Endothelial cell (in vitro differentiated cells): ENCODE results near the gene DENND1A. TPM values are rescaled to one million over a fixed set of nuclear protein-coding genes. Genes with fewer than 3 reads are reported as not detected.

Source experiments
- DNase-seq: peaks from one replicate; pipeline ENCODE4 v3.0.0; 2021; ENCODE audit warnings: low spot score
- H3K27ac Mint-ChIP-seq: one replicate; pipeline ENCODE4 v1.8.0; 2021; ENCODE audit warnings: mixed read lengths, inconsistent platforms; ENCODE audit not compliant: unreplicated experiment
- H3K27me3 Mint-ChIP-seq: one replicate; pipeline ENCODE4 v1.8.0; 2021; ENCODE audit warnings: mild to moderate bottlenecking, moderate library complexity, mixed read lengths, inconsistent platforms; ENCODE audit not compliant: unreplicated experiment
- H3K36me3 Mint-ChIP-seq: one replicate; pipeline ENCODE4 v1.8.0; 2021; ENCODE audit warnings: mild to moderate bottlenecking, low read depth, mixed read lengths, inconsistent platforms; ENCODE audit not compliant: unreplicated experiment
- H3K4me1 Mint-ChIP-seq: one replicate; pipeline ENCODE4 v1.8.0; 2021; ENCODE audit warnings: mild to moderate bottlenecking, mixed read lengths, inconsistent platforms; ENCODE audit not compliant: unreplicated experiment
- H3K4me3 Mint-ChIP-seq: one replicate; pipeline ENCODE4 v1.8.0; 2021; ENCODE audit warnings: mild to moderate bottlenecking, mixed read lengths, inconsistent platforms; ENCODE audit not compliant: unreplicated experiment
- H3K9me3 Mint-ChIP-seq: one replicate; pipeline ENCODE4 v1.8.0; 2021; ENCODE audit warnings: mixed read lengths, inconsistent platforms; ENCODE audit not compliant: unreplicated experiment
- total RNA-seq: library from RNA; stranded (reverse); fragmentation: NEBNext Ultra II Directional; extraction: Animal tissue kit (Norgen Biotek cat#: 25700); gene quantifications from one replicate; pipeline ENCODE4 v1.2.1, GENCODE V29; 2021; ENCODE audit not compliant: unreplicated experiment
- TF ChIP-seq, protein P1 (sequence below): fragments of 200-600 bp; sonication (generic); IDR thresholded peaks from one replicate; pipeline ENCODE4 v1.5.0; 2021; ENCODE audit warnings: antibody characterized with exemption; ENCODE audit not compliant: unreplicated experiment

The DENND1A gene
- total RNA-seq, 1 donor from 2014 or later = 14.1 TPM

DNA sequence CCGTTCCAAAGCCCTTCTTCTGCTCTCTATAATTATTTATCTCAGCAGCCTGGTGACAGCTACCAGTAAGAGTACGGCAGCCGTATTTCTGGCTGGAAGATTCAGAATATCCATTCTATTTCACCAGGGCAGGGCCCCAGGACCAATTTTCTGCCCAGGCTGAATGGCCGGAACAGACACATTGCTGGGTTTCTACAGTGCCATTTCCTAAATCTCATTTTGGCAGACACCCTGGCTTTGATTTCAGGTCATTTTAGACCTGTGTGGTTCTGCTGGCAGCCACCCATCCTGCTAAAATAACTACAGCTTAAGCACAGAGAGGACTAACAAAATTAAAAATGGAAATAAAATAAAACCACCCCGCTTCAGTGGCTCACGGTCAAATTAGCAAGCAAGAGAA is 478.9 kb downstream of the DENND1A start:
- Mint-ChIP-seq H3K4me1 (peaks cover 4% of the 10 kb centered on the region), H3K27ac (no peak overlapping the region), H3K36me3 (no peaks in the 10 kb centered on the region), H3K27me3 (peaks cover 2% of the 10 kb centered on the region), H3K9me3 (no peaks in the 10 kb centered on the region), H3K4me3 (no peak overlapping the region)
- TF ChIP-seq, protein P1, sequence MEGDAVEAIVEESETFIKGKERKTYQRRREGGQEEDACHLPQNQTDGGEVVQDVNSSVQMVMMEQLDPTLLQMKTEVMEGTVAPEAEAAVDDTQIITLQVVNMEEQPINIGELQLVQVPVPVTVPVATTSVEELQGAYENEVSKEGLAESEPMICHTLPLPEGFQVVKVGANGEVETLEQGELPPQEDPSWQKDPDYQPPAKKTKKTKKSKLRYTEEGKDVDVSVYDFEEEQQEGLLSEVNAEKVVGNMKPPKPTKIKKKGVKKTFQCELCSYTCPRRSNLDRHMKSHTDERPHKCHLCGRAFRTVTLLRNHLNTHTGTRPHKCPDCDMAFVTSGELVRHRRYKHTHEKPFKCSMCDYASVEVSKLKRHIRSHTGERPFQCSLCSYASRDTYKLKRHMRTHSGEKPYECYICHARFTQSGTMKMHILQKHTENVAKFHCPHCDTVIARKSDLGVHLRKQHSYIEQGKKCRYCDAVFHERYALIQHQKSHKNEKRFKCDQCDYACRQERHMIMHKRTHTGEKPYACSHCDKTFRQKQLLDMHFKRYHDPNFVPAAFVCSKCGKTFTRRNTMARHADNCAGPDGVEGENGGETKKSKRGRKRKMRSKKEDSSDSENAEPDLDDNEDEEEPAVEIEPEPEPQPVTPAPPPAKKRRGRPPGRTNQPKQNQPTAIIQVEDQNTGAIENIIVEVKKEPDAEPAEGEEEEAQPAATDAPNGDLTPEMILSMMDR = no peak
- no peak for DNase-seq

DNA sequence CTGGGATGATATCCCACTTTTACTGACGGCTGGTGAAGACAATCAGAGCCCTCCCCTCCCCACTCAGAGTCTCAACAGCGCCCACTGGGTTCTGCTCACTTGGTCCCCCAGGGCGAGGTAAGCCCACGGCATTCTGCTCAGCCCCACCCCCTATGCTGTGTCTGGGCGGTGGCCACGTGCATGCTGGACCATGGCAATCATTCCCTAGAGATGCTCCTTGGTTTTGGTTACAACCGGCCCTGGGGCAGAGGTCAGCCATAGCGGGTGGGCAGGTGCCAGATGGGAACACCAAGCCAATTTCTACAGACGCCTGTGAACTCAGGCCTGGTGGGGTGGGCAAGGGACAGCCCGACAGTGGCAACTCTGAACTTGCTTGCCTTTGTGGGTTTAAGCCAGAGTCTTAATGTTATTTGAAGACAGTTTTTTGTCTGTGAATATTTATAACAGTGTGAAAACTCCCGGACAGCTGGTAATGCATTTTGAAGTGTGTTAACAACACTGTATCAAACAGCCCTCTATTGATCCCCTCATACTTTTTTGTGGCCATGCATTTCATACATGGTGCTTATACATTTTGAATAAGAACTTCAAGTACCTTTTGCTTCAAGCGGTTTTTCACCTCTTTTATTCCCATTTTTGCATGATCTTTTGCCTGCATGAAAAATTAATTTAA is 479.7 kb downstream of the DENND1A start:
- Mint-ChIP-seq H3K9me3 (no peaks in the 10 kb centered on the region), H3K27ac (no peak overlapping the region), H3K27me3 (peaks cover 2% of the 10 kb centered on the region), H3K4me3 (no peak overlapping the region), H3K4me1 (peaks cover 4% of the 10 kb centered on the region), H3K36me3 (peaks cover 3% of the 10 kb centered on the region)
- TF ChIP-seq, protein P1 = no peak
- DNase-seq = no peak

DNA sequence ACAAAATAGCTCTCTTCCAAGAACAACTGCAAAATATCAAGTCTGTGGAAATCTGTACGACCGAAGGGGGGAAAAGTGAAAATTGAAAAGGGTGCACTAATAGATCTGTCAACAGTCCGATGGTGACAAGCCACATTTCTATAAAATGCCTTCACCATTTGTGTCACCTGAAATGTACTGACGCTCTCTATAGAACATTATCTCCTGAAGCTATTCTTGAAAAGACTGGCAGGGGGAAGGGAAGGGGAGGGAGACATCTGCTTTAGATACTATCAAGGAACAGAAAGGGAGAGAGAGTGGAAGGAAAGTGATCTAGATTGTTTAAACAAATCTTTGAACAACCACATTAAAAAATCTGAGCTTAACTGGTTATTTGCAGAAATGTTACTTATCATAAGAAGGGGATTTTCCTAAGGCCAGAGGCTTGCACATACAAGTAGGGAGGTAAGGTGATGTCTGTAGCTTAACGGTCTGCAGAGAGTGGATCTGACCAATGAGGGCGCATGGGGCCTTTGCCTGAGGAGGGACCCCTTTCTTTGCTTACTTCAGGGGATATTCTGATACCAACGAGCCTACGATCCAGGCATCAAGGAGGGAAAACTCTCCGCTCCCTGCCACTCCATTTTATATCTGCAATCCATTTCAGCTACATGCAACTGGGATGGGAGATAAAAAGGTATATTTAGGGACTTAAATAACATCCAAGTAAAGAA is 481.8 kb downstream of the DENND1A start:
- H3K36me3 Mint-ChIP-seq = peaks cover 3% of the 10 kb centered on the region
- no peaks in the 10 kb centered on the region for H3K9me3 Mint-ChIP-seq
- H3K4me1 Mint-ChIP-seq = no peaks in the 10 kb centered on the region
- H3K27ac Mint-ChIP-seq = no peak overlapping the region
- H3K27me3 Mint-ChIP-seq = peaks cover 2% of the 10 kb centered on the region
- no peak overlapping the region for H3K4me3 Mint-ChIP-seq
- TF ChIP-seq, protein P1 = no peak
- DNase-seq = no peak

DNA sequence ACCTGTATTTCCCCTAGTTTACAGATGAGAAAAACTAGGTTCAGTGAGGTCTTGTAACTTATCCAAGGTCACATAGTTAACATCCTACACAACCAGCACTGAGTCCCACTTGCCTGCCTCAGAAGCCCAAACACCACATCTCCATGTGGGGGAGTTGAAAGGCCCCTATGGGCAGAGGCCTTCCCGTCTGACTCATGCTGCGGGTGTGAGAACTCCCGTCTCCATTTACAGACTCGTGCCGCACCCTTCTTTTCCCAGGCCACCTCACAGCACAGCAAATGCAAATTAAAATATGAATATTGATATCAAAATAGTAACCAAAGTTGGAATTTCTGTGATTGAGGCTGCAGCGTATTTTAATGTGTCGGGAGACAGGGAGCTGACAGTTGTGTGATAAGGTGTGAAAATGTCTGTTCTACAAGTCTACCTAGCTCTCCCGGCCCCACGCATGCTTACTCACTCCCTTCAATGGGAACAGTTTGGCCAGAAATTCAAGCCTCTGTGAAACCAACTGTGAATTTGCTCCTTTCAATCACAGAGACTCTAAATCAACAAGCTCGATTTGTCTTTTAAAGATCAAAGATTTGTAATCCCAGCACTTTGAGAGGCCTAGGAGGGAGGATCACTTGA is 483.8 kb downstream of the DENND1A start:
- H3K27ac Mint-ChIP-seq = no peak overlapping the region
- no peaks in the 10 kb centered on the region for H3K9me3 Mint-ChIP-seq
- H3K27me3 Mint-ChIP-seq = peaks cover 2% of the 10 kb centered on the region
- TF ChIP-seq, protein P1 = no peak
- H3K4me3 Mint-ChIP-seq = no peak overlapping the region
- H3K4me1 Mint-ChIP-seq = no peaks in the 10 kb centered on the region
- DNase-seq = no peak
- peaks cover 3% of the 10 kb centered on the region for H3K36me3 Mint-ChIP-seq

DNA sequence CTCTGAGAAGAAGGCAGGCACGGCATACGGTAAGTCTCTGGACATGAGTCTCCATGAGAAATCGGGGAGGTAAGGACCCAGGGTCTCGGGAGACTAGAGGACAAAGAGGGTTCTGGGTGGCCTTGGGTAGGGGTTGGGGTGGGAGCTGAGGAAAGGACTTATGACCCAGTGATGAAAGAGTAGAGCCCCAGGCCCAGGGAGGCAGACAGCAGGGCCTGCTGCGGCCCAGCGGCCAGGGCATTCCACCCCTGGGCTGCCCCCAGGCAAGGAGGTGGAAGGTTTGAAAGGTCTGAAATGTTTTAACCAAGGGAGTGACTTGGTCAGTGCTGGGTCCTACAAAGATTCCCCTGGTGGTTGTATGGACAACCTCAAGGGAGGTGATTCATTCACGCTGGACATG is 484.8 kb downstream of the DENND1A start:
- no peak overlapping the region for H3K4me3 Mint-ChIP-seq
- H3K36me3 Mint-ChIP-seq = peaks cover 3% of the 10 kb centered on the region
- DNase-seq = no peak
- no peaks in the 10 kb centered on the region for H3K9me3 Mint-ChIP-seq
- peaks cover 2% of the 10 kb centered on the region for H3K27me3 Mint-ChIP-seq
- no peaks in the 10 kb centered on the region for H3K4me1 Mint-ChIP-seq
- no peak overlapping the region for H3K27ac Mint-ChIP-seq
- TF ChIP-seq, protein P1 = no peak
